H1 (cell line): ENCODE measurements around the gene CEP57. TPM values are rescaled to one million over a fixed set of nuclear protein-coding genes. Genes with fewer than 3 reads are reported as not detected.

Experiments used
- CTCF ChIA-PET: fragments of 300-600 bp; sonication (Branson Sonifier 250); formaldehyde crosslinking; loops from one replicate; lab custom pipeline; 2021; ENCODE audit not compliant: partially characterized antibody; lab: Charles Lee
- POLR2A ChIA-PET: fragments of 300-600 bp; sonication (Branson Sonifier 250); formaldehyde crosslinking; loops from one replicate; lab custom pipeline; 2021; ENCODE audit warnings: inconsistent platforms; ENCODE audit not compliant: partially characterized antibody; lab: Charles Lee
- DNase-seq, 2 experiments: peaks; one replicate each; pipeline versions ENCODE4 v3.0.0 to v3.0.0-alpha.2; 2010 to 2022; ENCODE audit warnings: low spot score in 2 of 2, low read depth in 1 of 2, mixed read lengths in 1 of 2
- FAIRE-seq: peaks from 2 replicates; lab custom pipeline; 2011; peaks lifted over from hg19 to GRCh38; lab: Jason Lieb, UNC
- H2AFZ ChIP-seq: 2 replicates; pipeline ENCODE4 v1.8.1; 2012; ENCODE audit warnings: low read length, inconsistent platforms
- H2AK5ac ChIP-seq: 2 replicates; pipeline ENCODE4 v1.6.1; 2013; ENCODE audit warnings: low read depth, low read length
- H2BK120ac ChIP-seq: replicated peaks from 2 replicates; pipeline ENCODE3; 2013; ENCODE audit warnings: low read depth, low read length, inconsistent platforms
- H2BK12ac ChIP-seq: 2 replicates; pipeline ENCODE4 v1.6.1; 2013; ENCODE audit warnings: low read depth, low read length
- H2BK15ac ChIP-seq: 2 replicates; pipeline ENCODE4 v1.6.1; 2013; ENCODE audit warnings: low read length
- H2BK20ac ChIP-seq: 2 replicates; pipeline ENCODE4 v1.6.1; 2013; ENCODE audit warnings: low read length
- H2BK5ac ChIP-seq: 2 replicates; pipeline ENCODE4 v1.6.1; 2013; ENCODE audit warnings: low read depth, low read length
- H3K14ac ChIP-seq: 2 replicates; pipeline ENCODE4 v1.6.1; 2013; ENCODE audit warnings: inconsistent platforms; ENCODE audit not compliant: insufficient read length
- H3K18ac ChIP-seq: 2 replicates; pipeline ENCODE4 v1.6.1; 2013; ENCODE audit warnings: low read length; ENCODE audit errors: extremely low read depth
- H3K23ac ChIP-seq: 2 replicates; pipeline ENCODE4 v1.6.1; 2013; ENCODE audit warnings: inconsistent platforms; ENCODE audit not compliant: insufficient read length
- H3K23me2 ChIP-seq: 2 replicates; pipeline ENCODE4 v1.6.1; 2013; ENCODE audit warnings: low read depth, low read length
- H3K27ac ChIP-seq: 2 replicates; pipeline ENCODE4 v1.6.1; 2011; ENCODE audit warnings: low read depth, low read length, inconsistent platforms
- H3K27me3 ChIP-seq, 4 experiments: replicated peaks in 1 of 4; 1 replicate in 1 of 4; 2 replicates in 3 of 4; pipeline versions ENCODE4 v1.6.1 to v1.8.1; 2011 to 2013; ENCODE audit warnings: low read length in 3 of 4, mild to moderate bottlenecking in 3 of 4, inconsistent platforms in 2 of 4, mixed read lengths in 2 of 4, moderate library complexity in 1 of 4; ENCODE audit not compliant: control insufficient read depth in 3 of 4, insufficient read depth in 3 of 4; ENCODE audit errors: extremely low read depth in 1 of 4
- H3K36me3 ChIP-seq, 4 experiments: 2 replicates each; pipeline versions ENCODE4 v1.6.1 to v1.8.1; 2011 to 2013; ENCODE audit warnings: mild to moderate bottlenecking in 4 of 4, low read length in 3 of 4, moderate library complexity in 2 of 4, control low read depth in 1 of 4, inconsistent platforms in 1 of 4; ENCODE audit not compliant: insufficient read depth in 4 of 4, control insufficient read depth in 2 of 4
- H3K4ac ChIP-seq: replicated peaks from 2 replicates; pipeline ENCODE3; 2013; ENCODE audit warnings: low read length, low read depth, mixed read lengths, inconsistent platforms; ENCODE audit not compliant: insufficient read length
- H3K4me1 ChIP-seq, 4 experiments: replicated peaks in 1 of 4; 1 replicate in 1 of 4; 2 replicates in 3 of 4; pipeline versions ENCODE4 v1.6.1 to v1.8.1; 2011 to 2013; ENCODE audit warnings: low read length in 3 of 4, inconsistent platforms in 2 of 4, mixed read lengths in 1 of 4; ENCODE audit not compliant: insufficient read depth in 4 of 4, control insufficient read depth in 3 of 4
- H3K4me2 ChIP-seq, 2 experiments: 2 replicates each; pipeline versions ENCODE4 v1.6.1 to v1.8.1; 2011 to 2013; ENCODE audit warnings: low read depth in 2 of 2, low read length in 2 of 2, control low read depth in 1 of 2, inconsistent platforms in 1 of 2, mild to moderate bottlenecking in 1 of 2; ENCODE audit not compliant: insufficient read depth in 1 of 2
- H3K4me3 ChIP-seq, 4 experiments: fragments of 200-600, 300-600 bp in 1 of 4; sonication (generic), shearing (Covaris generic), sonication (Bioruptor Twin) in 1 of 4; 2 replicates each; pipeline versions ENCODE4 v1.5.1 to v1.8.1; 2011 to 2016; ENCODE audit warnings: low read length in 4 of 4, low read depth in 3 of 4, control low read depth in 2 of 4, inconsistent platforms in 2 of 4, mild to moderate bottlenecking in 2 of 4, mixed read lengths in 1 of 4, moderate library complexity in 1 of 4; ENCODE audit not compliant: insufficient read depth in 2 of 4; ENCODE audit errors: extremely low read depth in 1 of 4
- H3K56ac ChIP-seq: replicated peaks from 2 replicates; pipeline ENCODE3; 2013; ENCODE audit warnings: low read depth, mild to moderate bottlenecking, mixed read lengths, low read length, inconsistent platforms; ENCODE audit not compliant: insufficient read length
- H3K79me1 ChIP-seq: 2 replicates; pipeline ENCODE4 v1.6.1; 2013; ENCODE audit warnings: low read depth, low read length, control low read depth
- H3K79me2 ChIP-seq, 2 experiments: 2 replicates each; pipeline versions ENCODE4 v1.6.1 to v1.8.1; 2012 to 2013; ENCODE audit warnings: low read length in 2 of 2, mild to moderate bottlenecking in 2 of 2, inconsistent platforms in 1 of 2; ENCODE audit not compliant: insufficient read depth in 2 of 2, control insufficient read depth in 1 of 2
- H3K9ac ChIP-seq, 4 experiments: replicated peaks in 1 of 4; 1 replicate in 1 of 4; 2 replicates in 3 of 4; pipeline versions ENCODE4 v1.6.1 to v1.8.1; 2011 to 2013; ENCODE audit warnings: low read depth in 3 of 4, low read length in 3 of 4, control low read depth in 2 of 4, mild to moderate bottlenecking in 2 of 4, moderate library complexity in 2 of 4, inconsistent platforms in 1 of 4; ENCODE audit errors: extremely low read depth in 1 of 4
- H3K9me3 ChIP-seq, 2 experiments: 2 replicates each; pipeline versions ENCODE4 v1.6.1 to v1.8.1; 2012 to 2013; ENCODE audit warnings: mild to moderate bottlenecking in 2 of 2, moderate library complexity in 2 of 2, control low read depth in 1 of 2, inconsistent platforms in 1 of 2, low read depth in 1 of 2, low read length in 1 of 2, mixed read lengths in 1 of 2; ENCODE audit not compliant: insufficient read depth in 2 of 2
- H4K20me1 ChIP-seq, 2 experiments: replicated peaks in 1 of 2; 2 replicates each; pipeline versions ENCODE3 to v1.8.1; 2011 to 2013; ENCODE audit warnings: inconsistent platforms in 2 of 2, low read length in 2 of 2, mild to moderate bottlenecking in 1 of 2; ENCODE audit not compliant: insufficient read depth in 2 of 2, control insufficient read depth in 1 of 2
- H4K5ac ChIP-seq: 2 replicates; pipeline ENCODE4 v1.6.1; 2013; ENCODE audit warnings: low read length, low read depth, mixed read lengths, inconsistent platforms; ENCODE audit not compliant: insufficient read length
- H4K8ac ChIP-seq: 2 replicates; pipeline ENCODE4 v1.8.0; 2013; ENCODE audit warnings: mild to moderate bottlenecking, moderate library complexity, low read length, inconsistent platforms; ENCODE audit not compliant: insufficient read depth; ENCODE audit errors: extremely low read depth
- H4K91ac ChIP-seq: replicated peaks from 2 replicates; pipeline ENCODE3; 2013; ENCODE audit warnings: low read length, mixed read lengths, inconsistent platforms; ENCODE audit not compliant: insufficient read length
- ATF3 ChIP-seq: IDR thresholded peaks from 2 replicates; pipeline ENCODE4 v1.6.1; 2011; ENCODE audit warnings: low read depth, mild to moderate bottlenecking, low read length; ENCODE audit not compliant: insufficient read depth
- CBX5 ChIP-seq: fragments of 300-800, 300-1000 bp; sonication (generic); IDR thresholded peaks from 2 replicates; pipeline ENCODE4 v1.7.1; 2016; ENCODE audit warnings: antibody characterized with exemption, low read length, low read depth
- FOSL1 ChIP-seq: IDR thresholded peaks from 2 replicates; pipeline ENCODE4 v1.6.1; 2011; ENCODE audit warnings: mild to moderate bottlenecking, low read depth, low read length, moderate library complexity; ENCODE audit not compliant: insufficient read depth
- GTF2F1 ChIP-seq: IDR thresholded peaks from 2 replicates; pipeline ENCODE4 v1.6.1; 2012; ENCODE audit warnings: low read depth, low read length, improper control_type of control experiment, borderline replicate concordance
- JUN ChIP-seq: IDR thresholded peaks from 2 replicates; pipeline ENCODE4 v1.6.1; 2011; ENCODE audit warnings: low read depth, mild to moderate bottlenecking, improper control_type of control experiment, low read length
- MAFK ChIP-seq: IDR thresholded peaks from 2 replicates; pipeline ENCODE4 v1.6.1; 2012; ENCODE audit warnings: low read depth, mild to moderate bottlenecking, improper control_type of control experiment, low read length
- POLR2A ChIP-seq, 2 experiments: IDR thresholded peaks; 1 replicate in 1 of 2; 2 replicates in 1 of 2; pipeline ENCODE4 v1.6.1; 2011; ENCODE audit warnings: low read depth in 2 of 2, low read length in 2 of 2, mild to moderate bottlenecking in 2 of 2; ENCODE audit errors: control extremely low read depth in 1 of 2
- ZNF274 ChIP-seq: IDR thresholded peaks from 2 replicates; pipeline ENCODE4 v1.7.0; 2012; ENCODE audit warnings: low read length, borderline replicate concordance; ENCODE audit errors: extremely low read depth
- WGBS, 2 experiments: shearing (Covaris generic) in 1 of 2; methylation state at CpG; one replicate each; pipeline versions ENCODE4 v1.1.6 to v1.1.7; 2013 to 2015; ENCODE audit warnings: low lambda C conversion rate in 2 of 2, mixed read lengths in 2 of 2, inconsistent platforms in 1 of 2, low coverage in 1 of 2, missing lambda C conversion rate in 1 of 2; ENCODE audit not compliant: insufficient replicate concordance in 2 of 2, insufficient coverage in 1 of 2, insufficient read length in 1 of 2; ENCODE audit errors: extremely low coverage in 1 of 2, missing lambda C conversion rate in 1 of 2; 5-methylcytosine and 5-hydroxymethylcytosine counted together
- polyA plus RNA-seq, 7 experiments: library from polyadenylated mRNA; depleted of rRNA in 3 of 7; stranded (reverse) in 5 of 7; unstranded in 2 of 7; fragments of >200 nt in 5 of 7; fragments of 200-250 nt in 2 of 7; gene quantifications; 1 replicate in 5 of 7; 2 replicates in 1 of 7; 4 replicates in 1 of 7; pipeline versions ENCODE4 v1.2.1 to v1.2.3, GENCODE V29; 2011 to 2013; ENCODE audit warnings: missing spikeins in 2 of 7, mixed read lengths in 2 of 7
- total RNA-seq: library from RNA; stranded (reverse); fragmentation: NEBNext Ultra II Directional; extraction: Animal tissue kit (Norgen Biotek cat#: 25700); gene quantifications from 2 replicates; pipeline ENCODE4 v1.2.1, GENCODE V29; 2021

Gene CEP57
- total and polyA plus RNA-seq, 2 of the 8 experiments (the other 6 are each of a cell fraction or from before 2014, with no cell fraction given): 26.3 to 72.7 TPM

GRCh38 chr11:95791709-95792033 lies 1.4 kb downstream of the CEP57 start:
- no peaks in the 10 kb centered on the region for H3K9me3 ChIP-seq
- no peak overlapping the region for H3K14ac ChIP-seq
- no peak overlapping the region for H2AK5ac ChIP-seq
- ChIA-PET POLR2A (interaction anchor here (0.6 to 1.6 kb wide), 4 partner anchors 32 to 731 kb away, joined by 3 to 8 read pairs (median 5); no protein-coding TSS in a partner anchor), CTCF (interaction anchor here (1.0 to 3.1 kb wide), 5 partner anchors 9 to 724 kb away, joined by 3 to 9 read pairs (median 5); no protein-coding TSS in a partner anchor)
- H3K18ac ChIP-seq: no peak overlapping the region
- no peak overlapping the region for H3K4ac ChIP-seq
- H2BK5ac ChIP-seq: no peak overlapping the region
- no peak overlapping the region for H4K8ac ChIP-seq
- peaks cover 1% of the 10 kb centered on the region; the same call in 1 of the 2 replicates for H3K79me1 ChIP-seq
- H2AFZ ChIP-seq: no peak overlapping the region
- no peak overlapping the region for H3K27ac ChIP-seq
- peaks cover 6% of the 10 kb centered on the region for H3K23me2 ChIP-seq
- H3K27me3 ChIP-seq: no peaks in the 10 kb centered on the region
- peaks cover 0 to 7% (median 0%) of the 10 kb centered on the region in 4 experiments; a peak in 1 of 8 replicates for H3K36me3 ChIP-seq
- peak overlapping the region in 3 of 4 experiments; percentile 11 to 98 (median 92); a peak in 3 of 7 replicates for H3K9ac ChIP-seq
- no peak overlapping the region for H2BK20ac ChIP-seq
- no peak overlapping the region for H4K91ac ChIP-seq
- no peak overlapping the region for H2BK120ac ChIP-seq
- H3K23ac ChIP-seq: no peak overlapping the region
- H2BK12ac ChIP-seq: no peak overlapping the region
- H3K4me3 ChIP-seq: peak overlapping the region; percentile 84 to 95 (median 92); a peak in 6 of 8 replicates
- DNase-seq (no peak), FAIRE-seq (no peak)
- H3K56ac ChIP-seq: peak overlapping the region; percentile 9
- peaks cover 0 to 9% (median 0%) of the 10 kb centered on the region in 4 experiments; a peak in 1 of 7 replicates for H3K4me1 ChIP-seq
- H4K5ac ChIP-seq: no peak overlapping the region
- peak overlapping the region; percentile 40; the same call in 1 of the 2 replicates for H2BK15ac ChIP-seq
- peaks cover 2 to 7% of the 10 kb centered on the region in 2 experiments for H4K20me1 ChIP-seq
- H3K79me2 ChIP-seq: peaks cover 18 to 75% of the 10 kb centered on the region in 2 experiments
- no peak for TF ChIP-seq FOSL1
- TF ChIP-seq CBX5: no peak
- no peak for TF ChIP-seq GTF2F1
- no peak for TF ChIP-seq ZNF274
- no peak for TF ChIP-seq ATF3
- no peak for TF ChIP-seq JUN
- TF ChIP-seq POLR2A (IDR thresholded peaks at IDR 0.05; ENCODE audit: control extremely low read depth in 1 of 2, low read depth in 2 of 2, low read length in 2 of 2): no peak
- TF ChIP-seq MAFK: no peak
- TF ChIP-seq, all 59 proteins: peak for 0
- H3K4me2 ChIP-seq: peak overlapping the region; percentile 68 to 84
- WGBS, 2 experiments: 55 to 100% methylated on average over 4 to 8 of the region's 8 CpGs
